ENCODE measurements around the gene HPX. TPM values are rescaled to one million over a fixed set of nuclear protein-coding genes. Genes with fewer than 3 reads are reported as not detected.

The HPX gene, protein sequence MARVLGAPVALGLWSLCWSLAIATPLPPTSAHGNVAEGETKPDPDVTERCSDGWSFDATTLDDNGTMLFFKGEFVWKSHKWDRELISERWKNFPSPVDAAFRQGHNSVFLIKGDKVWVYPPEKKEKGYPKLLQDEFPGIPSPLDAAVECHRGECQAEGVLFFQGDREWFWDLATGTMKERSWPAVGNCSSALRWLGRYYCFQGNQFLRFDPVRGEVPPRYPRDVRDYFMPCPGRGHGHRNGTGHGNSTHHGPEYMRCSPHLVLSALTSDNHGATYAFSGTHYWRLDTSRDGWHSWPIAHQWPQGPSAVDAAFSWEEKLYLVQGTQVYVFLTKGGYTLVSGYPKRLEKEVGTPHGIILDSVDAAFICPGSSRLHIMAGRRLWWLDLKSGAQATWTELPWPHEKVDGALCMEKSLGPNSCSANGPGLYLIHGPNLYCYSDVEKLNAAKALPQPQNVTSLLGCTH
- polyA plus RNA-seq (2013, experiment 1 of 2), result 0.40 TPM
- 0.38 TPM for polyA plus RNA-seq (2013, experiment 2 of 2)

DNA sequence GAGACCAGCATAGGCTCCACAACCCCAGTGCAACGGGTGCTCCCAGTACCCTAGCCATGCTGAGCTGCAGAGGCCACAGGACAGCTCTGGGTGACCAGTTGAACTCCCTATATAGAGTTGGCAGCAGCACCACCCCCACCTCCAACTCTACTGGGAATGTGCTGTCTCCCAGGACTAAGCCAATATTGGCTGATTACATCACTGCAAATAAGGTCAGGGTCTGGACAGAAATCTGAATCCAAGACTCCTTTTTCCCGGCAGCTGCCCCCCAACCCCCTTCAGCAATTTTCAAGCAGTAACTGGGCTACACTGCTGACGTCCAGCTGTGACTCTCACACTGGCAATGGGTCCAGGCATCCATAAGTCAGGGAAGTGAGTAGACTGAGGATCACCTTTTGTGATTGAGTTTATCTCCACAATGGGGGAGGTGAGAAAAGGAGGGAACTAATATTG, at the start of gene HPX:
Gene HPX, minus strand, starts transcription at position 82 of the 453 bp plus-strand sequence. Its CDS starts 24 bp downstream, at position 58.
- H3K4me1 ChIP-seq (ENCODE audit: insufficient read depth, low read length), result no peaks in the 10 kb centered on the region
- 71% methylated on average over 3 of the region's 3 CpGs for WGBS
- no peaks in the 10 kb centered on the region for H3K36me3 ChIP-seq (ENCODE audit: insufficient read depth, low read length)
- no peak within 1 kb of the TSS for H3K9ac ChIP-seq (ENCODE audit: low read depth, low read length)
- no peak within 1 kb of the TSS; the same call in 1 of the 2 replicates for H3K27ac ChIP-seq (ENCODE audit: low read depth, low read length)
- H3K27me3 ChIP-seq (ENCODE audit: insufficient read depth, low read length), result no peaks in the 10 kb centered on the region
- no peaks in the 10 kb centered on the region for H3K9me3 ChIP-seq (ENCODE audit: insufficient read depth, low read depth, low read length)
- H3K4me3 ChIP-seq (ENCODE audit: low read length), result no peak within 1 kb of the TSS

DNA sequence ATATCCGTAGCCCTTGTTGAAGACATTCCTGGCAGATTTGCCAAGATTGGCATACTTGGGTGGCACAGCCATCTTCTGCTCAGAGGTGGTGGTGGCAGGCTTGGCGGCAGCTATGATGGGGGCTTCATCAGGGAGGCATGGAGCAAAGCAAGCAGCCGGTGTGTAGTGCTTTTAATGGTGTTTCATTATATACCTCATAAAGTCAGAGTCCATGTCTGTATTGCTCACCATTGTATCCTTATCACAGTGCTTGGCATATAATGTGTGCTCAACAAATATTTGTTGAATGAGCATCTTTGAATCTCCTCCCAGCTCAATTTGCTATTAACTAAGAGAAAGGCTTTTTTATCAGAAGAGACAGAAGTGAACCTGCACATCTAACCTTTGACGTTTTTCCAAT, 48.5 kb upstream of the HPX start:
- H3K4me1 ChIP-seq (ENCODE audit: insufficient read depth, low read length), result no peaks in the 10 kb centered on the region
- H3K9me3 ChIP-seq (ENCODE audit: insufficient read depth, low read depth, low read length), result no peaks in the 10 kb centered on the region
- H3K4me3 ChIP-seq (ENCODE audit: low read length), result no peak overlapping the region
- H3K9ac ChIP-seq (ENCODE audit: low read depth, low read length), result no peak overlapping the region
- H3K27me3 ChIP-seq (ENCODE audit: insufficient read depth, low read length), result no peaks in the 10 kb centered on the region
- 94% methylated on average over 3 of the region's 4 CpGs for WGBS
- peaks cover 60% of the 10 kb centered on the region for H3K36me3 ChIP-seq (ENCODE audit: insufficient read depth, low read length)
- no peak overlapping the region for H3K27ac ChIP-seq (ENCODE audit: low read depth, low read length)

DNA sequence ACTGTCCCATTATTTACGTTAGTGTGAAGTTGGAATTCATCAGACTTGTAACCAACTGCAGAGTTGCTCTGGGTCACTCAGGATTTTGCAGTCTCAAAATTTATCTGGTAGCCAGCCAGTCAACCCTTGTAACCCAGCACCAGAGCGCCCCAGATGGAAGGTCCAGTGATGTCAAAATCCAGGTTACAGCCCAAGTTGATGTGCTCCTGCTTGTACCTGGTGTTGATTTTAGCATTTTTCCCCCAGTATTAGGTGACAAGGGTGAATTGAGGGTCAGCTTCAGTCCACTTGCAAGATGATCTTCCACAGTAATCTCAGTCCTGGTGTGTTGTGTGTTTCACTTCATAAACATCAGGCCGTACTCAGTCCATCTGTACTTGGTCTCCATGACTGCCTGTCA, 48.0 kb upstream of the HPX start:
- H3K9me3 ChIP-seq (ENCODE audit: insufficient read depth, low read depth, low read length), result no peaks in the 10 kb centered on the region

DNA sequence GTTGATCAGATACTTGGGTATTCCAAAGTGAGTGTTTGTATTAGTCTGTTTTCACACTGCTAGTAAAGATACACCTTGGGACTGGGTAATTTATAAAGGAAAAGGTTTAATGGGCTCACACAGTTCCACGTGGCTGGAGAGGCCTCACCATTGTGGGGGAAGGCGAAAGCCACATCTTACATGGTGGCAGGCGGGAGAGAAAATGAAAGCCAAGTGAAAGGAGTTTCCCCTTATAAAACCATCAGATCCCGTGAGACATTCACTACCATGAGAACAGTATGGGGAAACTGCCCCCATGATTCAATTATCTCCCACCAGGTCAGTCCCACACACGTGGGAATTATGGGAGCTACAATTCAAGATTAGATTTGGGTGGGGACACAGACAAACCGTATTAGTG, 47.6 kb upstream of the HPX start:
- Histone ChIP-seq H3K4me3 (ENCODE audit: low read length) (no peak overlapping the region), H3K27me3 (ENCODE audit: insufficient read depth, low read length) (no peaks in the 10 kb centered on the region), H3K9me3 (ENCODE audit: insufficient read depth, low read depth, low read length) (no peaks in the 10 kb centered on the region), H3K4me1 (ENCODE audit: insufficient read depth, low read length) (no peaks in the 10 kb centered on the region), H3K27ac (ENCODE audit: low read depth, low read length) (no peak overlapping the region), H3K36me3 (ENCODE audit: insufficient read depth, low read length) (peaks cover 68% of the 10 kb centered on the region), H3K9ac (ENCODE audit: low read depth, low read length) (no peak overlapping the region)
- WGBS, result 86% methylated on average over 6 of the region's 6 CpGs

More for the DNA sequence above, 48.0 kb upstream of the HPX start:
- no peaks in the 10 kb centered on the region for H3K4me1 ChIP-seq (ENCODE audit: insufficient read depth, low read length)
- no peak overlapping the region for H3K9ac ChIP-seq (ENCODE audit: low read depth, low read length)
- H3K27ac ChIP-seq (ENCODE audit: low read depth, low read length), result no peak overlapping the region
- 94% methylated on average over 3 of the region's 3 CpGs for WGBS
- no peaks in the 10 kb centered on the region for H3K27me3 ChIP-seq (ENCODE audit: insufficient read depth, low read length)
- H3K4me3 ChIP-seq (ENCODE audit: low read length), result no peak overlapping the region
- H3K36me3 ChIP-seq (ENCODE audit: insufficient read depth, low read length), result peaks cover 63% of the 10 kb centered on the region

DNA sequence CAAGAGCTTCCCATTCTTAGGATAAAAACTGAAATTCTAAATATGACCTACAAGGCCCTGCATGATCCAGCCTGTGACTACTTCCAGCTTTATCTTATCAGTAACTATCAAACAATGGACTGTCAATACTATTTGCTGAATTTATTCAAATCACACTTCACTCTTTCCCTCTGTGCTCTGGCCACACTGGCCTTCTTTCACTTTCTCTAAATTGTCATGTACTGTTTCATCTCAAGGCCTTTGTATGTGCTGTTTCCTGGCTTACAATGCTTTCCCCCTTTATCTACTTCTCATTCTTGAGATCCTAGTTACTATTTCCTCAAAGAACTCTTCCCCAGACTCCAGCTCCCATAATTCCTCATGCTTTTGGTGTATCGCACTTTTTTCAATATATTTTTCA, 46.2 kb upstream of the HPX start:
- 100% methylated on average over 1 of the region's 1 CpG for WGBS
- Histone ChIP-seq H3K4me3 (ENCODE audit: low read length) (no peak overlapping the region), H3K9ac (ENCODE audit: low read depth, low read length) (no peak overlapping the region), H3K27me3 (ENCODE audit: insufficient read depth, low read length) (no peaks in the 10 kb centered on the region), H3K36me3 (ENCODE audit: insufficient read depth, low read length) (peaks cover 71% of the 10 kb centered on the region), H3K4me1 (ENCODE audit: insufficient read depth, low read length) (peaks cover 4% of the 10 kb centered on the region; the same call in 1 of the 2 replicates), H3K27ac (ENCODE audit: low read depth, low read length) (no peak overlapping the region), H3K9me3 (ENCODE audit: insufficient read depth, low read depth, low read length) (no peaks in the 10 kb centered on the region)

DNA sequence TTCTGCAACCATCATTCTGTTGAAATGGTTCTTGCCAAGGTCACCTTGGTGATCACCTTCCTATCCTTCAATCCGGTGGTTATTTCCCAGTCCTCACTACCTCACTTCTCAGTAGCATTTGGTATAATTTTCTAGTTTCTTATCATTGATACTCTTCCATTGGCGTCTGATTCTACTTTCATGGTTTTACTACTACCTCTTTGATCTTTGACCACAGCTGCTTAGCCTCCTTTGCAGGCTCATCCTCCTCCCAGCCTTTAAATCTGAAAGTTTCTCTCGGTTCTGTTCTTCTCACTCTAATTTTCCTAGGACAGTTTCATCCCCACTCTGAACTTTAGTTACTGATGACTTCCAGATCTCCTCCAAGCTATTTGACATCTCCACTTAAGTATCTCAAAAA, 45.5 kb upstream of the HPX start:
- no peaks in the 10 kb centered on the region for H3K27me3 ChIP-seq (ENCODE audit: insufficient read depth, low read length)
- H3K4me3 ChIP-seq (ENCODE audit: low read length), result no peak overlapping the region
- 95% methylated on average over 3 of the region's 3 CpGs for WGBS
- H3K4me1 ChIP-seq (ENCODE audit: insufficient read depth, low read length), result peaks cover 4% of the 10 kb centered on the region; the same call in 1 of the 2 replicates
- no peaks in the 10 kb centered on the region for H3K9me3 ChIP-seq (ENCODE audit: insufficient read depth, low read depth, low read length)
- no peak overlapping the region for H3K9ac ChIP-seq (ENCODE audit: low read depth, low read length)
- peaks cover 67% of the 10 kb centered on the region for H3K36me3 ChIP-seq (ENCODE audit: insufficient read depth, low read length)
- no peak overlapping the region for H3K27ac ChIP-seq (ENCODE audit: low read depth, low read length)

DNA sequence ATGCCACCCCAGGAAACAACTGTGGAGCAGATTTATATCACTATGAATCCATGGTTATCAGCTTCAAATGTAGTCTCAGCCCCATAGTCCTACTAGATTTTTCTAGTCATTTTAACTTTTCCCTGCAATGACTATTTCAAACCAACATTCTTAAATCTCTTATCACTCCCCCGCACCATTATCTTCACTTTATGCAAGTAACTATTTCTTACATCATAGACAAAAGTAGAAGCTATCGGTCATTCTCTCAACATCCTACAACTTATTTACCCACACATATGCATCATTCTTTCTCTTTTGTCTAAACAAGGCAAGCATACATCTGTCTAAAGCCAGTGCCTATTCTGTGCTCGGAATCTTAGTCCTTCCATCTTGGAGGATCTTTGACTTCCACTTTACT, 44.9 kb upstream of the HPX start:
- H3K4me3 ChIP-seq (ENCODE audit: low read length), result no peak overlapping the region
- no peak overlapping the region for H3K27ac ChIP-seq (ENCODE audit: low read depth, low read length)
- H3K9ac ChIP-seq (ENCODE audit: low read depth, low read length), result no peak overlapping the region
- peaks cover 4% of the 10 kb centered on the region; the same call in 1 of the 2 replicates for H3K4me1 ChIP-seq (ENCODE audit: insufficient read depth, low read length)
- WGBS, result 94% methylated on average over 3 of the region's 3 CpGs
- no peaks in the 10 kb centered on the region for H3K9me3 ChIP-seq (ENCODE audit: insufficient read depth, low read depth, low read length)
- H3K27me3 ChIP-seq (ENCODE audit: insufficient read depth, low read length), result no peaks in the 10 kb centered on the region
- H3K36me3 ChIP-seq (ENCODE audit: insufficient read depth, low read length), result peaks cover 67% of the 10 kb centered on the region

DNA sequence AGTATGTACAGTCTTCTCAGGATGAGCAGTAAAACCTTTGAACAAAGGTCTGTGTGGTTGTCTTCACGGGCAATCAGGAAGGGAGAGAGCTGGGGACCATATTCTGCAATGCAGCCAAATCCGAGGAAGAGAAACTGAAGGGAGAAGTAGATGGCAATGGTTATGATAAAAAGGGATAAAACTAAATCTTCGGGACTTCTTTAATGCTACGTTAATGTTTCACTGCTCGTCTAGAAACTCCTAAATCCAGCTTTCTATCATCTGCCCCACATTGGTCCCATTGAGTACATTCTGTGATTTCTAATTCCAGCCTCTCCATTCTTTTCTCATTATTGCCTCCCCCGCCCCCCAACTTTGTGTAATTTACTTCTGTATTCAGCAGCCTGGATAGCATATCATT, 42.2 kb upstream of the HPX start:
- no peaks in the 10 kb centered on the region for H3K27me3 ChIP-seq (ENCODE audit: insufficient read depth, low read length)
- WGBS, result 95% methylated on average over 6 of the region's 6 CpGs
- no peak overlapping the region for H3K4me3 ChIP-seq (ENCODE audit: low read length)
- no peak overlapping the region for H3K9ac ChIP-seq (ENCODE audit: low read depth, low read length)
- no peak overlapping the region for H3K27ac ChIP-seq (ENCODE audit: low read depth, low read length)
- H3K36me3 ChIP-seq (ENCODE audit: insufficient read depth, low read length), result peaks cover 80% of the 10 kb centered on the region
- no peaks in the 10 kb centered on the region for H3K9me3 ChIP-seq (ENCODE audit: insufficient read depth, low read depth, low read length)
- H3K4me1 ChIP-seq (ENCODE audit: insufficient read depth, low read length), result peaks cover 8% of the 10 kb centered on the region; the same call in 1 of the 2 replicates

DNA sequence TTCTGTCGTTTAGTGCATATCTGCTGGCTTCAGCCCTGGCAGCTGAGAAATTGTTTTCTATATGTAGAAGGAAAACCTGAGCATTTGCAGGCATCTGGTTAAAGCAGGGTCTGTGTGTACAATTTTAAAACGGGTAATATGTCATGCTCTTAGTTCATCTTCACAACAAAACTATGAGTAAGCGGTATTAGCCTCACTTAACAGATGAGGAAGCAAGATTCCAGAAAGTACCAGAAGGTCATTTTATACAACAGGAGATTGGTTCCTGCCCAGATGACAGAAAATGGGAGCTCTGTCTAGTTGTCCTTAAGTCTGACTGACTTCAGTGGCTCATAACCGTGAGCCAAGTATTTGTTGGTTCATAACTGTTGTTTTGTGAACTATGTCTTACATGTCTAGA, 41.7 kb upstream of the HPX start:
- 94% methylated on average over 4 of the region's 4 CpGs for WGBS
- Histone ChIP-seq H3K4me3 (ENCODE audit: low read length) (peak overlapping the region; percentile 94), H3K4me1 (ENCODE audit: insufficient read depth, low read length) (peaks cover 8% of the 10 kb centered on the region; the same call in 1 of the 2 replicates), H3K9ac (ENCODE audit: low read depth, low read length) (peak overlapping the region; percentile 94; the same call in 1 of the 2 replicates), H3K27me3 (ENCODE audit: insufficient read depth, low read length) (no peaks in the 10 kb centered on the region), H3K27ac (ENCODE audit: low read depth, low read length) (no peak overlapping the region), H3K36me3 (ENCODE audit: insufficient read depth, low read length) (peaks cover 80% of the 10 kb centered on the region), H3K9me3 (ENCODE audit: insufficient read depth, low read depth, low read length) (no peaks in the 10 kb centered on the region)

DNA sequence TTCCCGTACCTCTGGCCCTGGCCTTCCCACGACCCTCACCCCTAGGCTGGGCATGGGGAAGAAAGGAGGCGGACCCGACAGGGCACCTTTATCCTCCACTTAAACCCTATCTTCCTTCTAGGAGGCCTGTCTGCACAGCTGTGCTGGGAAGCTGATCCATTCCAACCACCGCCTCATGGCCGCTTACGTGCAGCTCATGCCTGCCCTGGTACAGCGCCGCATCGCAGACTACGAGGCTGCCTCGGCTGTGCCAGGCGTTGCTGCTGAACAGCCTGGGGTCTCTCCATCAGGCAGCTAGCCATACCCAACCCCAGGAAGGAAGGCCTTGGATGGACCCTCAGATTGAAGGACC, 41.1 kb upstream of the HPX start:
- peaks cover 80% of the 10 kb centered on the region for H3K36me3 ChIP-seq (ENCODE audit: insufficient read depth, low read length)
- H3K27me3 ChIP-seq (ENCODE audit: insufficient read depth, low read length), result no peaks in the 10 kb centered on the region
- H3K9ac ChIP-seq (ENCODE audit: low read depth, low read length), result peak overlapping the region; percentile 94
- H3K4me1 ChIP-seq (ENCODE audit: insufficient read depth, low read length), result peaks cover 8% of the 10 kb centered on the region; the same call in 1 of the 2 replicates
- 20% methylated on average over 13 of the region's 13 CpGs for WGBS
- peak overlapping the region; percentile 94 for H3K4me3 ChIP-seq (ENCODE audit: low read length)
- H3K27ac ChIP-seq (ENCODE audit: low read depth, low read length), result peak overlapping the region; percentile 93
- no peaks in the 10 kb centered on the region for H3K9me3 ChIP-seq (ENCODE audit: insufficient read depth, low read depth, low read length)

DNA sequence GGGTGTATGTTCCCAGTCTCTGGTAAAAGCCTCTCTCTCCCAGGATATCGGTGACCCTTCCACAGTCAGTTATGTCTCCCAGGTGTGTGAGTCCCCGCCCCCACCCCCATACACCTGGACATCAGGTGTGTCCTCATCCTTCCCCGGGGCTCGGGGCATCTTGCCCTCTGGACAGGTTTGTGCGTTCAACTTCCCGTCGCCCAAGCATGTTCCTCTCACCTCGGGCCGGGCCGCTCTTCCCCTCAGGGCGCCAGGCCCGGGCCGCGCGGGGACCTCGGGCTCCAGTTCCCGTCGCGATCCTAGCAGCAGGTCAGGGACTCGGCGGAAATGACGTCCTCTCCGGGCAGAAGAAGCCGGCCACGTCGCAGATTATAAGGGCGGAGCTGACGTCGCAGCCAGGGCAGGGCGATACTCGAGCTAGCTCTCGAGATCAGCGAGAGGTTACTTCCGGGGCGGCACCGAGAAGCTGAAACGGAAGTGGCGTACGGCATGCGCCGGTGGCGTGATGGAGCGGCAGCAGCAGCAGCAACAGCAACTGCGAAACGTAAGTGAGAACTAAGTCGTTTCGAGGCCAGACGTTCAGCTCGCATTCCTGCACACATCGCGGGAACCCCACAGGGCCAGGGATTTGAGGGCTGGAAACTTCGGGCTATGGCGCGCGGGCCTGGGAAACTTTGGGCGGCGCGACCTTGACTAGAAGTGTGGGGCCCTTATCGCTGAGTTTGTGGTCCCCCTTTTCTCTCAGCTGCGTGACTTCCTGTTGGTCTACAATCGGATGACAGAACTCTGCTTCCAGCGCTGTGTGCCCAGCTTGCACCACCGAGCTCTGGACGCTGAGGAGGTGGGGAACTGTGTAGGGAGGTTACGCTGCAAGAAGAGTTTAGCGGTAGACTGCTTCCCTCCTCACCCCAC, 40.5 kb upstream of the HPX start, which contains the start of the genes ARFIP2 and TIMM10B:
Gene ARFIP2, minus strand, starts transcription at position 320 of the 912 bp plus-strand sequence. CDS start 910 bp downstream, outside the sequence.
Gene TIMM10B, plus strand, starts transcription at position 490 of the 912 bp plus-strand sequence. Its CDS starts 16 bp downstream, at position 506.
- H3K36me3 ChIP-seq (ENCODE audit: insufficient read depth, low read length), result peaks cover 79% of the 10 kb centered on the region
- no peaks in the 10 kb centered on the region for H3K27me3 ChIP-seq (ENCODE audit: insufficient read depth, low read length)
- WGBS, result under 1% methylated on average over 64 of the region's 66 CpGs
- peak within 1 kb of the TSS; percentile 94 for H3K4me3 ChIP-seq (ENCODE audit: low read length)
- peak within 1 kb of the TSS; percentile 94 for H3K9ac ChIP-seq (ENCODE audit: low read depth, low read length)
- no peaks in the 10 kb centered on the region for H3K9me3 ChIP-seq (ENCODE audit: insufficient read depth, low read depth, low read length)
- H3K4me1 ChIP-seq (ENCODE audit: insufficient read depth, low read length), result peaks cover 8% of the 10 kb centered on the region; the same call in 1 of the 2 replicates
- peak within 1 kb of the TSS; percentile 93 for H3K27ac ChIP-seq (ENCODE audit: low read depth, low read length)
